Measurements from ENCODE around the gene NRP1.
"Not testable (repeated sequence)": the region's sequence is repeated elsewhere in the genome, so short reads cannot be mapped to it uniquely, and the experiment has no call there.

The NRP1 gene

DNA sequence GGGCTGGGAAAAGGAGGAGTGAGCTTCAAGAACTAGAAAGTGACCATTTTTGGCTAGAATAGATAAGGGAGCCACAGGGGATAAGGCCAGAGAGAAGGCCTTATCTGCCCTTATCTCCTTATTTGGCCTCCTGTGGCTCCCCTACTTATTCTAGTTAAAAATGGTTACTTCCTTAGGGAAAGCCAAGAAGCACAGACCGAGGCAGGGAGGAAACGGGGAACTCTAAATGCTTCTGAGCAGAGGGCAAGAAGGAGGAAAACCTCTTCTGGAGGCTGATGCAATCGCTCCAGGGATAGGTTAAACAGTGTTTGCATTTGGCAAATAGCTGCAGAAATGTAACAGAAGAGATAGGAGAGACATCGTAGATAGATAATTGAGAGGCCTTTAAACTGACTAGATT lies 18.6 kb downstream of the NRP1 start:
- no peak for DNase-seq

DNA sequence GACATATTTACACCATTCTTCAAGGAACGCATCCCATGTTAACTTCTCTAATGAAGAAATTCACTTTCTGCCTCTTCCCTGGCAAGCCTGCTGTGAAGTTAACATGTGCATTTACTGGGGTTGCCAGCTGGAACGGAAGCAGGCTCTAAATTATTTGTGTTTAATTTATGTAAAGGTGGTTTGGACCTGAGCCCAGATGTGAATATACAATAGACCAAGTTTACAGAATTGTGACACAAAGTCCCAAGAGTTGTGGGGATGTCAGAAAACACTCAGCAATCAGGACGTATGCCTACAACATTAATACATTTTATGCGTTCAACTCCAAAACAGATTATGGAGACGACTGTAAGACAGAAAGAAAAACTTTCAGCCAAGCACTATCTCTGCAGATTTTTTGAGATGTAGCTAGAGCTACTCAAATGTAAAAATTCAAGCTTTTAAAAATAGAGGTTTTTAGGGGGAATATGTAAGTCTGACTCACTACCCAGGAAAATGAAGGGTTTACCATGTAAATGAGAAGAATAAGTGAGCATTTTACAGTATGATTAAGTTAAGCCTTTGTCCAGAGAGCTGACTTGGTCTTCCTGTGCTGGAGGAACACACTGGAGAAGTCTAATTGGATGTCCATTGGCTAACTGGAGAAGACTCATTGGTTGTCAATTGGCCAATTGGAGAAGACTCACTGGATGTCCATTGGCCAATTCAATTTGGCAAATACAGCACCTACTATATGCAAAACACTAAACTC lies 19.5 kb downstream of the NRP1 start:
- DNase-seq, result peak in 1 of 2 experiments; percentile 5

DNA sequence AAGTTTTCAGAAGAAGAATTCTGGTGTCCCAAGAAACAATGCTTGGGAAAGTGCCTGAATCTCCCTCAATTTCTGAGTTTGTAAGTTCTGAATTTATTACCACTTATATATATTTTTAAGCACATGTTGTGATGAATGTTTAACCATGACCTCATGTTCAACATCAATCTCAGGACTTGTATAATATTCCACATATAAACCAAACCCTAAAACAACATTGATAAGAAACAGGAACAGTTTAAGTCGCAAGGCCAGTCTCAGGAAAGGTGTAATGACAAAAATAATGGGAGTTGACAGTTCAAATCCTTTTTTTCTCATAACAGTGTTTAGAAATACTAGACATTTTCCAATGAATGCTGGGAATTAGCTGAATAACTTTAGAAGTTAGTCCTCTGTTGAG lies 22.8 kb downstream of the NRP1 start:
- no peak for DNase-seq

DNA sequence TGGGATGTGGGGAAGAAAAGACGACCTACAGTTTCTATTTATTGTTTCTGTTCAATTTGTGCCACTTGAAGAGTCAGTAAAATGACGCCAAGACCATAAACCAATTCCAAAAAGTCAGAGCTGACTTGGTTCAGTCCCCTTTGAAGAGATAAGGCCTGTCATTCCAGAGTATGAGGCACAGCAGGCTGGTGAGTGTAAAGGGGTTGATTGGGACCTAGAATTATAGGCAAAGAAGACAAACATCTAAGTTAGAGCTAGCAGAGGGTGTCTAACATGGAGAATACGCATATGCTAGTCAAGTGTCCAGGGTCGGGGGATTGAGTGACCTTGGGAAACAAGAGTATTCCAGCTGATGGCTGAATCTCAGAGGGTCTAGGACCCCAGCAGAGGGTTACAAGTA lies 23.6 kb downstream of the NRP1 start:
- DNase-seq, result no peak

DNA sequence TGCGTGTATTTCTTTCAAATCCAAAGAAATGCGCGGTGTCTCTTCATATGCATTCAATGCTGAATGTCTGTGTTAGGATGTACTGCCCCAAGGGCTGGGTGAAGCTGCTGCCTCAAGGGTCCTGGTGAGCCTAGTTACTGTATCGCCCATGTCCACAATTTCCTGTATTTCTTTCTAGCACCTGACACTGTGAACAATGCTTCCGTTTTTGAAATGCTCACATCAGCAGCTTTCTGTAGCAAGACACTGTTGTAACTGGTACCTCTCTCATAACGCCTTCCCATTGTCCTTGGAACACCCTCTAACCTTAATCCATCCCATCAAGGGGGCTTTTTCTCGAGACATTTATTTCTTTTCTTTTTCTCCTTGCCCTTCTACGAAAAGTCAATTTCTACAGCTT lies 25.1 kb downstream of the NRP1 start:
- no peak for DNase-seq

DNA sequence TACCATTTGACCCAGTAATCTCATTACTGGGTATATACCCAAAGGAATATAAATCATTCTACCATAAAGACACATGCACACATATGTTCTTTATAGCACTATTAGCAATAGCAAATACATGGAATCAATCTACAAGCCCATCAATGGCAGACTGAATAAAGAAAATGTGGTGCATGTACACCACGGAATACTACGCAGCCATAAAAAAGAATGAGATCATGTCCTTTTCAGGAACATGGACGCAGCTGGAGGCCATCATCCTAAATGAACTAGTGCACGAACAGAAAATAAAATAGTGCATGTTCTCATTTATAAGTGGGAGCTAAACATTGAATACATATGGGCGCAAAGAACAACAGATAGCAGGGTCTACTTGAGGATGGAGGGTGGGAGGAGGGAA lies 26.6 kb downstream of the NRP1 start:
- DNase-seq, result no peak

DNA sequence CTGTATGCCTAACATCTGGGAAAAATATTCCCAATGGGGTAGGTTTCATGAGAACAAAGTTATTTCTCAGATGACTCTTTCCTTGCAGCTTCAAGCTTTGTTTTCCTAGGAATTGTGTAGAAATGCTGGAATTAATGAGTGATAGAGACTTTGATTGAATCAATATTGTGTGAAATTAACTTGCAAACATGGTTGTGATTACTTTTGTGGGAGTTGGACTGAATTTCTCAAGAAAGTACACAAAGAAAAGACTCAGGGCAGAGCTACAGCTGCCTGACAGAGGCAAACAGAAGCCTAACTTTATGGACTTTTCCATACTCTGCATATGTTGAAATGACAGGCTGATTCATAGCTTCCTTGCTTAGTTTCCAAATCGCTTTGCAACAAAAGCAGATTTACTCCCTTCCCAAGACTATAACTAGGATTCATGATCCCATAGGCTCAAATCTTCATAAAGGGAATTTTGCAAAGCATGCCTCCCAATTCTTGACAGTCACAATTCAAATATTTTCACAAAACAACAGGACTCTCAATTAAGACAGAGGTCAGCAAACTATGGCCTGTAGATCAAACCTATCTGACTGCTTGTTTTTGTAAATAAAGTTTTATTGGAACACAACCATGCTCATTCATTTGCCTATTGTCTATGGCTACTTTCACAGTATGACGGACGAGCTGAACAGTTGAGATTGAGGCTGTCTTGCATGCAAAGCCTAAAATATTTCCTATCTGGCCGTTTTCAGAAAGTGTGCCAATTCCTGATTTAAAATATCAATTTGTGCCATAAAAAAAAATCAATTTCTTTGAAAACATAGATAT lies 27.6 kb downstream of the NRP1 start:
- no peak for DNase-seq

DNA sequence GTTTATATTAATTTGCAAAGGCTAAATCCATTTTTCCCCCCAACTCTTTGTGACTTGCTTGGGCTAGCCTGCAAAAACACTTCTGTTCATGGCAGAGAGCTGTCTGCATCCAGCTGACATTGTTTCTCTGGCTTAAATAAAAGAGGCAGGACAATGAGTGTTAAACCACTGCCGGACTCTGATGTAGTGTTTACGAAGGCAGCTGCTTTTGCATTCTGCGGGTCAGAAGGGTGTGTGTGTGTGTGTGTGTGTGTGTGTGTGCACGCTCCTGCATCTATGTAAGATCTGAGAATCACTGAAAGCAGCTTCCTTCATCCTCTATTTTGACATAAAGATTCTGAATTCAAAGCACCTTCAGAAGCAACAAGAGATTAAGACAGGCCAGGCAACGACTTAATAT lies 28.3 kb downstream of the NRP1 start:
- DNase-seq, result no peak

DNA sequence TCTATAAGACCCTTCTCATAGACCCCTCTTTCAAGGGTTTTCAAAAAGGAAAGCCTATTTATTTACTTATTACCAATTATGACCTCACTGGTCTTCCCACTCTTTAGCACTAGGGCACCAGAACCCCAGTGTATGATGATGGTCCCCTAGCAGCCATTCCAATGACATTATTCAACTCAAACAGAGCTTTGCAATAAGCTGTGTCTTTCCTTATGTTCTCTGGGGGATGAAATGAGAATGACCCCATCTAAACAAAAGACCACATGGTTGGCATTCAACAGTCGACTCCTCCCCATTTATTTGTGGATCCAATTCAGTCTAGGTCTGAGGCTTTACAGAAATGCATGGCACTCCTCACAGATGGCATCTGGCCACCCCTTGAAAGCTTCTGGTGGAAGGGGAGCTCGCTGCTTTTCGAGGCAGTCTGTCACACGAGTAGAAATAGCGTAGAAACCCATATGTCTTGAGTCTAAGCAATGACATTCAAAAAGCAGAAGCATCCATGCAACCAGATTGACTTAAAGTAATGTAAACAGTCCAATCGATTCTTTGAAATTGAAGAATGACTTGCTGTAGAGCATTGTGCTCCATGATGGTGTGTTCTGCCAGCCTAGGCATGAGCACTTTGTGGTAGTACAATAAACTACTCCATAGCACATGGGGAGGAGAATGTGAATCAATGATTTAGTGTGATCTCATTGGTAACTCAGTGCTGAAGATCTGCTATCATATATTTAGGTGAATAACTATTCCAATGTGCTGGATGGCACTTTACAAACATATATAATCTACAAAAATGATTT lies 29.8 kb downstream of the NRP1 start:
- no peak for DNase-seq

DNA sequence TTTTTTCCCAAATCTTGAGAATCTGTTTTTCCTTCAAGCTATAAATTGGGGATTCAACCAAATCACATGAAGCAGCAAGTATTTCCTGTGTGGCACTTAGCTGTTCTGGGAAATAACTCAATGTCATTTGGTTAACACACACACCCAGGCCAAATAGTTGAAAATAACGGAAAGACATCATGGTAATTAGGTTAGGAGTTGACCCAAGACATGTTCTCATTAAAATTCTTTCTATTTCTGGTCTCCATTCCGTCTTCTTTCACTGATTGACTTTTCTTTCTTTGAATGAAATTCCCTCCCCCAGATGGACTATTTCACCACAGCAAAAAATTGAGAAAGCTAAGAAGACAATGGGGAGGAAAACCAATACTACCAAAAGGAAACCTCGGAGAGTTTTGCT lies 30.5 kb downstream of the NRP1 start:
- no peak for DNase-seq

DNA sequence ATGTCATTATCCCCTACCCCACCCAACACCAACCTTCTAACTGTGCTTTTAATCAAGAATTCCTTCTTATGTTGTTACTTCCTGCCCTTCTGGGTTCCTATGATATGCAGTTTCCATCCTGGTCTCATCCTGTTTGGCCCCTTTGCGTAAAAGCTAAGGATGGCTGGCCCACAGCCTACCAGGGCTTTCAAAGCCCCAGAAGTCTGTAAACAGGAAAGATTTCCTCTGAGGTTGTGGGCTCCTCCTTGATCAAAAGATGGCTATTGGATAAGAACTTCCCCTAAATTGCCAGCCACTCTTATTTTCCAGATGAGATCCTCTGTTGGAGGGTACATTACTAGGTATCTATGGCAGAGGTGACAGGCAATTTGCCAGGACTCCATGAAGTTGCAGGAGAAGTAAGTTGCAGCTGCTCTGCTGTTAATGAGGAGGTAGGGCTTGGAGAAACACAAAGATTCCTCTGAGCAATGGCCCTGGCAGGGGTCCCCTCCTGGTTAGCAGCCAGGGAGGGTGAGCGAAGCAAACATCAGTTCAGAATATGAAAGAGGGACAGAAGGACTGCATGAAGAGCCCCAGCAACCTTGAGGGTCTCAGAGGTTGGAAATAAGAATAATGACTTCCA lies 32.1 kb downstream of the NRP1 start:
- DNase-seq, result no peak

DNA sequence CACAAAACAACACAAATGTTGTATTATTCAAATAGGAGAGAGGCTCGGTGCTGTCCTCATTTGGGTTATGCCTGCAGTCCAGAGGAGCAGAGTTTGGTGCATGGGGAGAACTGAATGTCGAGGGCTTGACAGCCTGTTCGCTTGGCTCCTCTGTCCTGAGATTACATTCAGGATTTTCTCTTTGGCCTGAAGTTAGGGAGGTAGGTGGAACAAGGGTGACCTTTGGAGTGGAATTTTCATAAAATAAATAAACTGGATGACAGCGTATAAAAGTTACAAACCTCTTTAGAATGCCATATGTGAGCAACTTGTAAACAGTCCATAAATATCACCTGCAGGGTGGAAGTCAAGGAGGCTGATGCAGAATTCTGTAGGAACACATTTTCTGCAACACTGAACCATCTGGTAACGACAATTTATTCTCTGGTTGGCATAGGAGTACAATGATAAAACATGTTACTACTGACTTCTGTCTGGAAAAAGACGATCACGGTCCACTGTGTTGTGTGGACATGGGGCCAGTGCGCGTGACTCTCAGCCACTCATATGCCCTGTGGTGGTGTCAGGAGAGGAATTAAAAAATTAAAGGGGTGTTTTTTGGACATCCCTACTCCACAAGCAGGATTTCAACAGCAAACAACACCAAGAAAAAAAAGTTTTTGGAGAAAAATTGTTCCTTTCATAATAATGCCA lies 33.2 kb downstream of the NRP1 start:
- DNase-seq, result no peak

DNA sequence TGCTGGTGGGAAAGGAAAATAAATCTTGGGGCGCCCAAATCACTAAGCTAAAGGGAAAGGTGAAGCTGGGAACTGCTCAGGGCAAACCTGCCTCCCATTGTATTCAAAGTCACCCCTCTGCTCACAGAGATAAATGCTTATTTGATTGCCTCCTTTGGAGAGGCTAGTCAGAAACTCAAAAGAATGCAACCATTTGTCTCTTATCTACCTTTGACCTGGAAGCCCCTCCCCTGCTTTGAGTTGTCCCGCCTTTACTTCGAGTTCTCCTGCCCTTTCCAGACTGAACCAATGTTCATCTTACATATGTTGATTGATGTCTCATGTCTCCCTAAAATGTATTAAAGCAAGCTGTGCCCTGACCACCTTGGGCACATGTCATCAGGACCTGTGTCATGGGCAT lies 33.9 kb downstream of the NRP1 start:
- DNase-seq, result not testable (repeated sequence)

DNA sequence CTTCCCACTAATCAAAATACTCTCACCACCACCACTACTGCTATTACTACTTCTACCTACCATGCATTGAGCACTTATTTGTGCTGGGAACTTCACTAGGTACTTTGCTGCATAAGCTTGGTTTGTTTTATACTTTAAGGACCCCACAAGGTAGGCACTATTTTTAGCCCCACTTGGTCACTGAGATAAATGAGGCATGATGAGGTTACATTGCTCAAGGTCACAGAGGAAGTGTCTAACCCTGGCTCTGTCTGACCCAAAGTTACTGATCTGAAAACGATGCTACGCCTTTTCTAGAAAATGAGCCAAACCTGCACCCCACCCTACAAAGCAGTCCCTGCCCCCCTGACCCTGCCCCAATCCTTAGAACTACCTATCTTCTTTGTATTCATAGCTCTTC lies 35.6 kb downstream of the NRP1 start:
- DNase-seq, result no peak

DNA sequence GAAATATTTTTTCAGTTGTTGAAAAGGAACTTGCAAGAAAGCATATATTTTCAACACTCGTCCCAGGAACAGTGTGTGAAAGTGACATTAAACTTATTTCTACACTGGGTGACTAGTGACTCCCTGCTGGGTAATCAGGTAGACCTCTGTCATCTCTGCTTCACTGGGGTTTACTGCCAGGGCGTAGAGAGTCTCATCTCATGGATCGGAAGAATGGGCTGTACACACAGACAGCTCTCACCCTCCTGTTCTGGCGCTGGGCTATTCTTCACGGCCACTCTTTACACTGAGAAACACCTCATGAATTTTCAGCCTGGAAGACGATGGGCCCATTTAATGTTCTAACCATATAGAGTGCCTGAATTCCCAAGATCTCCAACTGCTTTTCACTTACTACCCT lies 36.4 kb downstream of the NRP1 start:
- no peak for DNase-seq

DNA sequence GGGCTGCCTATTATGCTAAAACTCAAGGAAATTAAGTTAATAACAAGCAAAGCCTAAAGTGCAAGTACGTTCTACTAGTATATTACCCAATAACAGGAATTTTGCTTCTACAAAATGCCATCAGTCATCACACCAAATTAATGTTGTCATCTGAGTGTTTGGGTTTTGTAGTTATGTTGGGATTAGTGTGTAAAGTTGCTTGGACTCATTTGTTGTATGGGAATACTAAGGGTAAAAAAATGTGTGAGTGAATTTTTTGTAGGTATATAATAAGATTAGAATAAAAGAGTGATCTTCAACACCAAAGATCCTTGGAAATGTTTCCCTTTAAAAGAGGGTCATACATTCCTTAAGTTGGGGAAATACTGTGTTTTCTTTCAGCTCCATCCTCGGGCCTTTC lies 38.6 kb downstream of the NRP1 start:
- DNase-seq, result no peak

DNA sequence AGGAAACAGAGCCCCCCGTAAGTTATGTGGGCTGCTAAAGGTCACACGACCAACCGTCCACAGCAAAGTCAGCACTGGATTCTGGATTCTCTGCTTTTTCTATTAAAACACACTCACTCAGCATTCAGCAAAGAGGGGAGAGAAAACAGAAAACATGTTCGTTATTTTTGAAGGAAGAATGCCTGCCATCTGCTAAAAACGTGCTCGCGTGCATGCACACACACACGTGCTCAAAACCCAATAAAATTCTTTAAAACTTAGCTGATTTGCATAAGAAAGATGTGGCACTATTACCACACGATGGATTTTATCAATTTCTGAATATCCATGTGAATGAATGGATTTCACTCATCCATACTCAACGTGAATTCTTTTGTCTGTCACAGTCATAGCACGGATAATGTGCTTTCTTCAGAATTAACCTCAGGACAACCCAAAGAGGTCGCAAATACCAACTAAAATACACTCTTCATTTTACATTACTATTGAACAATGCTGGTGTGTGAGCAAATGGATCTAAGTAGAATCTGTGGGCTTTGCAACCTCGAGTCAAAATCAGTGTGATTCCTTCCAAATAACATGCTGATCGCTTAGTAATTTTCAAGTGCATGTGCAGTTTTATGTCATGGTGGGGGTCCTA lies 40.8 kb downstream of the NRP1 start:
- DNase-seq, result no peak

DNA sequence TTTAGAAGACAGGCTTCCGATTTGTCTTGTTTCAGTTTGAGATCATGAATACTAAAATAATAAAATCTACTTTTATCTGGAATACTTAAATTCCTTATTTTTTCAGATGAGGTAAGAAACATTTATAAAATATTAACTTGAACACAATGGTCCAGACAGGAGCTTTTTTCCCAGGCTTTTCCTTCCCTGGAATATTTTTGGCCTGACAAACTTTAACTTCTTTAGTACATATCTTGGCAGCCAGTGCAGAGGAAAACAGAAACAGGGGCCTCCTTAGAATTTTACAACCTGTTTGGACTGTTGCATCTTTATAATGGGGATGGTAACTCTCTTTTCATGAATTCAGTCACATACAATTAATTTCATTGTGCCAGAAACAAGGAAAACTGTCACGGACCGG lies 41.4 kb downstream of the NRP1 start:
- DNase-seq, result no peak

DNA sequence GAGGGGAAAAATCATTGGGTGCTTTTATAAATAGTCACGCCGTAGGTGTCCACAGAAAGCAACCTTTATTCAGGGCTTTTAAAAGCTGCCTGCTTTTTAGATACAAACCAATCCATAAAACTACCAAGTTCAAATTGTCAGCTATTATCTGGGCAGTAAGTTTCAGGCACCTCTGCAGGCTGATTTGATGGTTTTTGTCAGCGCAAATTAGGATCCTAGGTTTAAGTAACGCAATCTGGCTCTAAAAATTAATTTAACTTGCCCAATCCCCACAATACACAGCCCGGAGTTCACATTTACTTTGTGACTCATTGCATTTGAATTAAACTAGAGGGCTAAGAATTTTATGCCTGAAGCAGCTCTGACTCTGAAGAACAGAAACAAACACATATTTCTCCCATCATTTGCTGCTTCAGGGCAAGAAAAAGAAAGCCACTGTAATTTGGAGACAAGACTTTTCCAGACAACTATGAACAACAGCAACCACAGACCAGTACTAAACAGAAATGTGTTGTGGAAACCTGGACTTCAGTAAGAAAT lies 43.3 kb downstream of the NRP1 start:
- no peak for DNase-seq

DNA sequence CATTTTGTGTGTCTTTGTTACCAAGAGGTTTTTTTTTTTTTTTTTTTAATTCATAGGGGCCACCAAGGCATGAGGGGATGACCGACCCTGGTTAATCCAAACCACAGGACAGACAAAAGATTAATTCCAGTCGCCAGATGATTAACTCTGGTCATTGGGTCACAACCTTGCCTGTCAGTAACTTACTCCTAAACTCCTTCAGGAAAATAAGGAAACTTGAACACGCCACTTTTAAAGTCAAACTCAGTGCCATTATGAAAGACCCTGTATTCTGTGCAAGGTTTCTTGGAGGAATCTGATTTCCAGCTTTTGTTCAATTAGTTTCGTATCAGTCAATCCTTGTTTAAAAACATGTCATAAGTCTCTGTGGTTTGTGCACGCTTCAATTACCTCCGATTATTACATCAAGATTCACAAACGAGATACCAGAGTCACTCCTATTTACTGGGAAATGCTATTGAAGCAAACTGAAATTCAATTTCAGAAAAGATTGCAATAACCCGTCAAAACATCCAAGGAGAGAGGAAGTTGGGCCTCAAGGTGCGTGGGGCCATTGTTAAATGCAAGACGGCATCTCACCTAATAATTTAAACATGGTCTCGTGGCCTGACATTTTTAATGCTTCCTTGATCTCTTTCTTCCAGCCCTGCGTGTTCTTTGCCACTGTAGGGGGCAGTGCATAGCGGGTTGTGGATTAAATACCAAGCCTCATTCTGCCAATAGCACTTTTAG lies 44.0 kb downstream of the NRP1 start:
- no peak for DNase-seq

DNA sequence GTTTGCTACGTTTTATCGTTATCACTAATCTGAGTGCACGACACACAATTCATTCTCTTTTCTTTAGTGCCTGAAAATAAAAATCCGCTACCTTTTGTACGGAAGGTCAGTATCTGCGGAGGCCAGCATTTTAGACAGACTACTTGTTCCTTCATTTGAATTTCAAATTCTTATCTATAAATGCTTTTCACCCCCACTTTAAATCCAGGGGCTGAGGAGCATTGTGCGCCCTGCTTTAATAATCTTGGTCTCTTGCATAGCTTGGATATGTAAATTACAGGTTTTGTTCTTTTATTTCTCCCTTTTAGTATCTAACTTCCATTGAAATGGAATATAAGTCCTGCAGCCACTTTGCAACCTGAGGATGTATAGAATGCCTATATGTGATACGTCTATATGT lies 44.7 kb downstream of the NRP1 start:
- DNase-seq, result no peak
